HG03354 (cell line): ENCODE results near the gene TBRG4.
"Not testable (repeated sequence)": the region's sequence is repeated elsewhere in the genome, so short reads cannot be mapped to it uniquely, and the experiment has no call there.

Experiments
- ATAC-seq: cut with Tn5 transposase; IDR thresholded peaks from one replicate; pipeline ENCODE4 v1.9.1; 2021; ENCODE audit warnings: mild to moderate bottlenecking; ENCODE audit not compliant: unreplicated experiment, poor library complexity, severe bottlenecking

TBRG4 gene

GRCh38 chr7:45122975-45123860 lies 11.7 kb upstream of the TBRG4 start:
- no peak for ATAC-seq

- no peak for ATAC-seq
Measured at GRCh38 chr7:45119550-45119949, 8.1 kb upstream of the TBRG4 start.

- peak; percentile 58 for ATAC-seq
Measured at GRCh38 chr7:45118889-45119331, 7.4 kb upstream of the TBRG4 start.

GRCh38 chr7:45118292-45118691 lies 6.8 kb upstream of the TBRG4 start:
- ATAC-seq: no peak

GRCh38 chr7:45117582-45117981 lies 6.1 kb upstream of the TBRG4 start:
- ATAC-seq: no peak

GRCh38 chr7:45116048-45116447 lies 4.6 kb upstream of the TBRG4 start:
- no peak for ATAC-seq

- no peak for ATAC-seq
Measured at GRCh38 chr7:45114926-45115325, 3.4 kb upstream of the TBRG4 start.

GRCh38 chr7:45114257-45114656 lies 2.8 kb upstream of the TBRG4 start:
- not testable (repeated sequence) for ATAC-seq

GRCh38 chr7:45112648-45113047 lies 1.2 kb upstream of the TBRG4 start:
- ATAC-seq: no peak

GRCh38 chr7:45108863-45109262 lies 2.6 kb downstream of the TBRG4 start:
- ATAC-seq: no peak

GRCh38 chr7:45107356-45107755 lies 4.1 kb downstream of the TBRG4 start:
- no peak for ATAC-seq

- no peak for ATAC-seq
Measured at GRCh38 chr7:45106820-45107219, 4.7 kb downstream of the TBRG4 start.

- ATAC-seq: no peak
Measured at GRCh38 chr7:45105588-45106188, 5.8 kb downstream of the TBRG4 start.

GRCh38 chr7:45104844-45105587 lies 6.5 kb downstream of the TBRG4 start:
- ATAC-seq: no peak

GRCh38 chr7:45103958-45104843 lies 7.3 kb downstream of the TBRG4 start:
- no peak for ATAC-seq

GRCh38 chr7:45102785-45103712 lies 8.4 kb downstream of the TBRG4 start:
- ATAC-seq: no peak

- ATAC-seq: no peak
Measured at GRCh38 chr7:45101748-45102147, 9.7 kb downstream of the TBRG4 start.

- no peak for ATAC-seq
Measured at GRCh38 chr7:45100761-45101480, 10.6 kb downstream of the TBRG4 start.
